H1 (cell line): ENCODE measurements around the gene QPCT. TPM values are rescaled to one million over a fixed set of nuclear protein-coding genes. Genes with fewer than 3 reads are reported as not detected.

ENCODE experiments used
- CTCF ChIA-PET: fragments of 300-600 bp; sonication (Branson Sonifier 250); formaldehyde crosslinking; loops from one replicate; lab custom pipeline; 2021; ENCODE audit not compliant: partially characterized antibody; lab: Charles Lee
- POLR2A ChIA-PET: fragments of 300-600 bp; sonication (Branson Sonifier 250); formaldehyde crosslinking; loops from one replicate; lab custom pipeline; 2021; ENCODE audit warnings: inconsistent platforms; ENCODE audit not compliant: partially characterized antibody; lab: Charles Lee
- DNase-seq, 2 experiments: peaks; one replicate each; pipeline versions ENCODE4 v3.0.0 to v3.0.0-alpha.2; 2010 to 2022; ENCODE audit warnings: low spot score in 2 of 2, low read depth in 1 of 2, mixed read lengths in 1 of 2
- FAIRE-seq: peaks from 2 replicates; lab custom pipeline; 2011; peaks lifted over from hg19 to GRCh38; lab: Jason Lieb, UNC
- H2AFZ ChIP-seq: 2 replicates; pipeline ENCODE4 v1.8.1; 2012; ENCODE audit warnings: low read length, inconsistent platforms
- H2AK5ac ChIP-seq: 2 replicates; pipeline ENCODE4 v1.6.1; 2013; ENCODE audit warnings: low read depth, low read length
- H2BK120ac ChIP-seq: replicated peaks from 2 replicates; pipeline ENCODE3; 2013; ENCODE audit warnings: low read depth, low read length, inconsistent platforms
- H2BK12ac ChIP-seq: 2 replicates; pipeline ENCODE4 v1.6.1; 2013; ENCODE audit warnings: low read depth, low read length
- H2BK15ac ChIP-seq: 2 replicates; pipeline ENCODE4 v1.6.1; 2013; ENCODE audit warnings: low read length
- H2BK20ac ChIP-seq: 2 replicates; pipeline ENCODE4 v1.6.1; 2013; ENCODE audit warnings: low read length
- H2BK5ac ChIP-seq: 2 replicates; pipeline ENCODE4 v1.6.1; 2013; ENCODE audit warnings: low read depth, low read length
- H3K14ac ChIP-seq: 2 replicates; pipeline ENCODE4 v1.6.1; 2013; ENCODE audit warnings: inconsistent platforms; ENCODE audit not compliant: insufficient read length
- H3K18ac ChIP-seq: 2 replicates; pipeline ENCODE4 v1.6.1; 2013; ENCODE audit warnings: low read length; ENCODE audit errors: extremely low read depth
- H3K23ac ChIP-seq: 2 replicates; pipeline ENCODE4 v1.6.1; 2013; ENCODE audit warnings: inconsistent platforms; ENCODE audit not compliant: insufficient read length
- H3K23me2 ChIP-seq: 2 replicates; pipeline ENCODE4 v1.6.1; 2013; ENCODE audit warnings: low read depth, low read length
- H3K27ac ChIP-seq: 2 replicates; pipeline ENCODE4 v1.6.1; 2011; ENCODE audit warnings: low read depth, low read length, inconsistent platforms
- H3K27me3 ChIP-seq, 4 experiments: replicated peaks in 1 of 4; 1 replicate in 1 of 4; 2 replicates in 3 of 4; pipeline versions ENCODE4 v1.6.1 to v1.8.1; 2011 to 2013; ENCODE audit warnings: low read length in 3 of 4, mild to moderate bottlenecking in 3 of 4, inconsistent platforms in 2 of 4, mixed read lengths in 2 of 4, moderate library complexity in 1 of 4; ENCODE audit not compliant: control insufficient read depth in 3 of 4, insufficient read depth in 3 of 4; ENCODE audit errors: extremely low read depth in 1 of 4
- H3K36me3 ChIP-seq, 4 experiments: 2 replicates each; pipeline versions ENCODE4 v1.6.1 to v1.8.1; 2011 to 2013; ENCODE audit warnings: mild to moderate bottlenecking in 4 of 4, low read length in 3 of 4, moderate library complexity in 2 of 4, control low read depth in 1 of 4, inconsistent platforms in 1 of 4; ENCODE audit not compliant: insufficient read depth in 4 of 4, control insufficient read depth in 2 of 4
- H3K4ac ChIP-seq: replicated peaks from 2 replicates; pipeline ENCODE3; 2013; ENCODE audit warnings: low read length, low read depth, mixed read lengths, inconsistent platforms; ENCODE audit not compliant: insufficient read length
- H3K4me1 ChIP-seq, 4 experiments: replicated peaks in 1 of 4; 1 replicate in 1 of 4; 2 replicates in 3 of 4; pipeline versions ENCODE4 v1.6.1 to v1.8.1; 2011 to 2013; ENCODE audit warnings: low read length in 3 of 4, inconsistent platforms in 2 of 4, mixed read lengths in 1 of 4; ENCODE audit not compliant: insufficient read depth in 4 of 4, control insufficient read depth in 3 of 4
- H3K4me2 ChIP-seq, 2 experiments: 2 replicates each; pipeline versions ENCODE4 v1.6.1 to v1.8.1; 2011 to 2013; ENCODE audit warnings: low read depth in 2 of 2, low read length in 2 of 2, control low read depth in 1 of 2, inconsistent platforms in 1 of 2, mild to moderate bottlenecking in 1 of 2; ENCODE audit not compliant: insufficient read depth in 1 of 2
- H3K4me3 ChIP-seq, 4 experiments: fragments of 200-600, 300-600 bp in 1 of 4; sonication (generic), shearing (Covaris generic), sonication (Bioruptor Twin) in 1 of 4; 2 replicates each; pipeline versions ENCODE4 v1.5.1 to v1.8.1; 2011 to 2016; ENCODE audit warnings: low read length in 4 of 4, low read depth in 3 of 4, control low read depth in 2 of 4, inconsistent platforms in 2 of 4, mild to moderate bottlenecking in 2 of 4, mixed read lengths in 1 of 4, moderate library complexity in 1 of 4; ENCODE audit not compliant: insufficient read depth in 2 of 4; ENCODE audit errors: extremely low read depth in 1 of 4
- H3K56ac ChIP-seq: replicated peaks from 2 replicates; pipeline ENCODE3; 2013; ENCODE audit warnings: low read depth, mild to moderate bottlenecking, mixed read lengths, low read length, inconsistent platforms; ENCODE audit not compliant: insufficient read length
- H3K79me1 ChIP-seq: 2 replicates; pipeline ENCODE4 v1.6.1; 2013; ENCODE audit warnings: low read depth, low read length, control low read depth
- H3K79me2 ChIP-seq, 2 experiments: 2 replicates each; pipeline versions ENCODE4 v1.6.1 to v1.8.1; 2012 to 2013; ENCODE audit warnings: low read length in 2 of 2, mild to moderate bottlenecking in 2 of 2, inconsistent platforms in 1 of 2; ENCODE audit not compliant: insufficient read depth in 2 of 2, control insufficient read depth in 1 of 2
- H3K9ac ChIP-seq, 4 experiments: replicated peaks in 1 of 4; 1 replicate in 1 of 4; 2 replicates in 3 of 4; pipeline versions ENCODE4 v1.6.1 to v1.8.1; 2011 to 2013; ENCODE audit warnings: low read depth in 3 of 4, low read length in 3 of 4, control low read depth in 2 of 4, mild to moderate bottlenecking in 2 of 4, moderate library complexity in 2 of 4, inconsistent platforms in 1 of 4; ENCODE audit errors: extremely low read depth in 1 of 4
- H3K9me3 ChIP-seq, 2 experiments: 2 replicates each; pipeline versions ENCODE4 v1.6.1 to v1.8.1; 2012 to 2013; ENCODE audit warnings: mild to moderate bottlenecking in 2 of 2, moderate library complexity in 2 of 2, control low read depth in 1 of 2, inconsistent platforms in 1 of 2, low read depth in 1 of 2, low read length in 1 of 2, mixed read lengths in 1 of 2; ENCODE audit not compliant: insufficient read depth in 2 of 2
- H4K20me1 ChIP-seq, 2 experiments: replicated peaks in 1 of 2; 2 replicates each; pipeline versions ENCODE3 to v1.8.1; 2011 to 2013; ENCODE audit warnings: inconsistent platforms in 2 of 2, low read length in 2 of 2, mild to moderate bottlenecking in 1 of 2; ENCODE audit not compliant: insufficient read depth in 2 of 2, control insufficient read depth in 1 of 2
- H4K5ac ChIP-seq: 2 replicates; pipeline ENCODE4 v1.6.1; 2013; ENCODE audit warnings: low read length, low read depth, mixed read lengths, inconsistent platforms; ENCODE audit not compliant: insufficient read length
- H4K8ac ChIP-seq: 2 replicates; pipeline ENCODE4 v1.8.0; 2013; ENCODE audit warnings: mild to moderate bottlenecking, moderate library complexity, low read length, inconsistent platforms; ENCODE audit not compliant: insufficient read depth; ENCODE audit errors: extremely low read depth
- H4K91ac ChIP-seq: replicated peaks from 2 replicates; pipeline ENCODE3; 2013; ENCODE audit warnings: low read length, mixed read lengths, inconsistent platforms; ENCODE audit not compliant: insufficient read length
- ASH2L ChIP-seq: fragments of 200-600, 300-600 bp; sonication (generic); IDR thresholded peaks from one replicate; pipeline ENCODE4 v1.7.1; 2017; ENCODE audit warnings: low read length
- BCL11A ChIP-seq, 2 experiments: IDR thresholded peaks; one replicate each; pipeline ENCODE4 v1.6.1; 2011; ENCODE audit warnings: low read depth in 2 of 2, low read length in 2 of 2, mild to moderate bottlenecking in 2 of 2
- BRCA1 ChIP-seq: IDR thresholded peaks from 2 replicates; pipeline ENCODE4 v1.6.1; 2012; ENCODE audit warnings: low read depth, low read length, improper control_type of control experiment
- CBX8 ChIP-seq: fragments of 300-800, 300-1000 bp; sonication (generic); IDR thresholded peaks from 2 replicates; pipeline ENCODE4 v1.7.1; 2016; ENCODE audit warnings: low read depth, low read length, borderline replicate concordance
- CHD2 ChIP-seq: IDR thresholded peaks from 2 replicates; pipeline ENCODE4 v1.6.1; 2012; ENCODE audit warnings: low read length, improper control_type of control experiment
- CREB1 ChIP-seq: IDR thresholded peaks from 2 replicates; pipeline ENCODE4 v1.6.1; 2012; ENCODE audit warnings: inconsistent platforms
- KDM5A ChIP-seq: fragments of 200-600 bp; IDR thresholded peaks from 2 replicates; pipeline ENCODE4 v1.7.1; 2012; ENCODE audit warnings: mild to moderate bottlenecking, low read length, inconsistent platforms, mixed read lengths
- POLR2A ChIP-seq, 2 experiments: IDR thresholded peaks; 1 replicate in 1 of 2; 2 replicates in 1 of 2; pipeline ENCODE4 v1.6.1; 2011; ENCODE audit warnings: low read depth in 2 of 2, low read length in 2 of 2, mild to moderate bottlenecking in 2 of 2; ENCODE audit errors: control extremely low read depth in 1 of 2
- RFX5 ChIP-seq: IDR thresholded peaks from 2 replicates; pipeline ENCODE4 v1.6.1; 2011; ENCODE audit warnings: low read depth, low read length, improper control_type of control experiment, borderline replicate concordance
- SIRT6 ChIP-seq: IDR thresholded peaks from one replicate; pipeline ENCODE4 v1.7.1; 2012; ENCODE audit warnings: low read length, inconsistent platforms
- SP4 ChIP-seq: IDR thresholded peaks from 2 replicates; pipeline ENCODE4 v1.6.1; 2012; ENCODE audit warnings: low read length, inconsistent platforms
- SUZ12 ChIP-seq: fragments of 200-600 bp; sonication (generic); IDR thresholded peaks from 2 replicates; pipeline ENCODE4 v1.6.1; 2012; ENCODE audit warnings: mild to moderate bottlenecking, inconsistent platforms, low read length, moderate library complexity, mixed read lengths
- TEAD4 ChIP-seq: IDR thresholded peaks from 2 replicates; pipeline ENCODE4 v1.6.1; 2012; ENCODE audit warnings: low read depth, low read length, inconsistent platforms, mixed read lengths
- YY1 ChIP-seq: IDR thresholded peaks from 2 replicates; pipeline ENCODE4 v1.6.1; 2011; ENCODE audit warnings: low read depth, mild to moderate bottlenecking, low read length
- WGBS, 2 experiments: shearing (Covaris generic) in 1 of 2; methylation state at CpG; one replicate each; pipeline versions ENCODE4 v1.1.6 to v1.1.7; 2013 to 2015; ENCODE audit warnings: low lambda C conversion rate in 2 of 2, mixed read lengths in 2 of 2, inconsistent platforms in 1 of 2, low coverage in 1 of 2, missing lambda C conversion rate in 1 of 2; ENCODE audit not compliant: insufficient replicate concordance in 2 of 2, insufficient coverage in 1 of 2, insufficient read length in 1 of 2; ENCODE audit errors: extremely low coverage in 1 of 2, missing lambda C conversion rate in 1 of 2; 5-methylcytosine and 5-hydroxymethylcytosine counted together
- polyA plus RNA-seq, 7 experiments: library from polyadenylated mRNA; depleted of rRNA in 3 of 7; stranded (reverse) in 5 of 7; unstranded in 2 of 7; fragments of >200 nt in 5 of 7; fragments of 200-250 nt in 2 of 7; gene quantifications; 1 replicate in 5 of 7; 2 replicates in 1 of 7; 4 replicates in 1 of 7; pipeline versions ENCODE4 v1.2.1 to v1.2.3, GENCODE V29; 2011 to 2013; ENCODE audit warnings: missing spikeins in 2 of 7, mixed read lengths in 2 of 7
- total RNA-seq: library from RNA; stranded (reverse); fragmentation: NEBNext Ultra II Directional; extraction: Animal tissue kit (Norgen Biotek cat#: 25700); gene quantifications from 2 replicates; pipeline ENCODE4 v1.2.1, GENCODE V29; 2021
- TF ChIP-seq, protein P1 (sequence below): IDR thresholded peaks from 2 replicates; pipeline ENCODE4 v1.6.1; 2012; ENCODE audit warnings: inconsistent platforms
- TF ChIP-seq, protein P2 (sequence below): IDR thresholded peaks from 2 replicates; pipeline ENCODE4 v1.6.1; 2011; ENCODE audit warnings: low read length, improper control_type of control experiment

The QPCT gene
- total and polyA plus RNA-seq, 2 of the 8 experiments (the other 6 are each of a cell fraction or from before 2014, with no cell fraction given) = 4.0 to 4.3 TPM

DNA sequence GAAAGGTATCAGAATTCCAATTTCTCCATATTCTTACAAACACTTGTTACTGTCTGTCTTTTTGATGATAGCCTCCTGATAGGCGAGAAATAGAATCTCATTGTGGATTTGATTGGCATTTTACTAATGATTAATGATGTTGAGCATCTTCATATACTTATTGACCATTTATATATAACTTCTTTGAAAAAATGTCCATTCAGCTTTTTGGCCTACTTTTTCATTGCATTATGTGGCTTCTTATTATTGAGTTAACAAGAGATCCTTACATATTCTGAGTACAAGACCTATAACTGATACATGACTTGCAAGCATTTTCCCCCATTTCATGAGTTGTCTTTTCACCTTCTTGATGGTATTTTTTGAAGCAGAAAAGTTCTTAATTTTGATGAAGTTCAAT, 54.6 kb downstream of the QPCT start:
- Histone ChIP-seq H3K27ac (no peak overlapping the region), H4K5ac (no peak overlapping the region), H4K8ac (no peak overlapping the region), H2BK120ac (no peak overlapping the region), H2BK15ac (no peak overlapping the region), H2BK5ac (no peak overlapping the region), H3K4me2 (no peak overlapping the region), H4K91ac (no peak overlapping the region), H3K18ac (no peak overlapping the region), H3K9ac (no peak overlapping the region), H3K4ac (no peak overlapping the region), H2AFZ (no peak overlapping the region), H3K23me2 (no peaks in the 10 kb centered on the region), H3K56ac (no peak overlapping the region), H3K4me1 (peaks cover 0 to 2% (median 0%) of the 10 kb centered on the region in 4 experiments; a peak in 1 of 7 replicates), H4K20me1 (no peaks in the 10 kb centered on the region), H2AK5ac (no peak overlapping the region), H3K79me2 (no peaks in the 10 kb centered on the region), H3K4me3 (no peak overlapping the region), H3K79me1 (no peaks in the 10 kb centered on the region), H3K9me3 (no peaks in the 10 kb centered on the region), H3K36me3 (no peaks in the 10 kb centered on the region), H3K14ac (no peak overlapping the region), H3K23ac (no peak overlapping the region), H2BK20ac (no peak overlapping the region), H2BK12ac (no peak overlapping the region), H3K27me3 (no peaks in the 10 kb centered on the region)
- ChIA-PET CTCF (interaction anchor here (0.6 to 7.7 kb wide), 6 partner anchors 11 to 489 kb away, joined by 3 to 192 read pairs (median 3); no protein-coding TSS in a partner anchor), POLR2A (no interaction called here)
- DNase-seq (no peak), FAIRE-seq (no peak)
- 87% methylated on average over 1 of the region's 1 CpG; no CpG with 5 or more reads in 1 of the 2 experiments for WGBS, 2 experiments
- TF ChIP-seq YY1 (no peak), CREB1 (no peak), BRCA1 (no peak), CBX8 (no peak), SIRT6 (no peak), CHD2 (no peak), TEAD4 (no peak), POLR2A (IDR thresholded peaks at IDR 0.05; ENCODE audit: control extremely low read depth in 1 of 2, low read depth in 2 of 2, low read length in 2 of 2) (no peak), RFX5 (no peak), KDM5A (no peak), ASH2L (no peak), SP4 (no peak), BCL11A (IDR thresholded peaks at IDR 0.05; ENCODE audit: low read depth in 2 of 2, low read length in 2 of 2) (no peak), SUZ12 (no peak)
- TF ChIP-seq, protein P1, sequence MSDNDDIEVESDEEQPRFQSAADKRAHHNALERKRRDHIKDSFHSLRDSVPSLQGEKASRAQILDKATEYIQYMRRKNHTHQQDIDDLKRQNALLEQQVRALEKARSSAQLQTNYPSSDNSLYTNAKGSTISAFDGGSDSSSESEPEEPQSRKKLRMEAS = no peak
- TF ChIP-seq, protein P2, sequence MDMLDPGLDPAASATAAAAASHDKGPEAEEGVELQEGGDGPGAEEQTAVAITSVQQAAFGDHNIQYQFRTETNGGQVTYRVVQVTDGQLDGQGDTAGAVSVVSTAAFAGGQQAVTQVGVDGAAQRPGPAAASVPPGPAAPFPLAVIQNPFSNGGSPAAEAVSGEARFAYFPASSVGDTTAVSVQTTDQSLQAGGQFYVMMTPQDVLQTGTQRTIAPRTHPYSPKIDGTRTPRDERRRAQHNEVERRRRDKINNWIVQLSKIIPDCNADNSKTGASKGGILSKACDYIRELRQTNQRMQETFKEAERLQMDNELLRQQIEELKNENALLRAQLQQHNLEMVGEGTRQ = no peak
